Measurements from ENCODE around the gene KANK2. TPM values are rescaled to one million over a fixed set of nuclear protein-coding genes. Genes with fewer than 3 reads are reported as not detected.

KANK2 gene
- total and polyA plus RNA-seq, 2 of the 8 experiments (the other 6 are each of a cell fraction or from before 2014, with no cell fraction given) = 25.2 to 42.3 TPM

DNA sequence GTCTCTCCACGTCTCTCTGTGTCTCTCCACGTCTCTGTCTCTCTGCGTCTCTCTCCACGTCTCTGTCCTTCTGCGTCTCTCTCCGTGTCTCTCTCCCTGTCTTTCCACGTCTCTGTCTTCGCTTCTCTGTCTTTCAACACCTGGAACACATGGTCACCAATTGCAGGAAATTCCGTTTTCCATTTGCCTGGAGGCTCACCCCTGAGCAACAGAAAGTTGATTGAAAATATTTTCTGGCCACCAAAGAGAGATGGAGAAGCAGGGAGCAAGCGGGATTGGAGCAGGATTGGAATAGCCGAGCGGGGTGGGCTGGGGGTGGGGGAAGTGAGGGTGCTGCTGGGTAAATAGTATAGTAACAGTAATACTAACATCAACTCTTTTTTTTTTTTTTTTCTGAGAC lies 1.7 kb downstream of the KANK2 start:
- H3K9me3 ChIP-seq (ENCODE audit: insufficient read depth in 2 of 2, low read depth in 1 of 2, low read length in 1 of 2) = no peaks in the 10 kb centered on the region
- 0 out of 2 replicates have a peak, but pooled peaks have one; percentile 1 for TF ChIP-seq KDM1A (IDR thresholded peaks at IDR 0.05; ENCODE audit: borderline replicate concordance, low read length)
- TF ChIP-seq RBBP5 (IDR thresholded peaks at IDR 0.05; ENCODE audit: borderline replicate concordance, low read depth, low read length) = no peak
- no peak for TF ChIP-seq GABPA (IDR thresholded peaks at IDR 0.05; ENCODE audit: borderline replicate concordance, insufficient read depth, low read length)
- ChIA-PET POLR2A (ENCODE audit: partially characterized antibody) (interaction anchor here (0.6 to 2.1 kb wide), 3 partner anchors 9 to 37 kb away, joined by 4 to 5 read pairs (median 4); no protein-coding TSS in a partner anchor), CTCF (ENCODE audit: partially characterized antibody) (no interaction called here)
- H3K27me3 ChIP-seq (replicated peaks in 1 of 4; ENCODE audit: control insufficient read depth in 3 of 4, extremely low read depth in 1 of 4, insufficient read depth in 3 of 4, low read length in 3 of 4) = no peaks in the 10 kb centered on the region
- peak overlapping the region; percentile 82; the same call in 1 of the 2 replicates for H2AK5ac ChIP-seq (ENCODE audit: low read depth, low read length)
- no peaks in the 10 kb centered on the region for H4K20me1 ChIP-seq (replicated peaks in 1 of 2; ENCODE audit: control insufficient read depth in 1 of 2, insufficient read depth in 2 of 2, low read length in 2 of 2)
- DNase-seq (ENCODE audit: low read depth in 1 of 2, low spot score in 2 of 2) (no peak), FAIRE-seq (no peak)
- peaks cover 2 to 24% (median 10%) of the 10 kb centered on the region in 4 experiments; a peak in 6 of 8 replicates for H3K36me3 ChIP-seq (ENCODE audit: control insufficient read depth in 2 of 4, insufficient read depth in 4 of 4, low read length in 3 of 4)
- no peak overlapping the region for H3K56ac ChIP-seq (replicated peaks; ENCODE audit: insufficient read length, low read depth, low read length)
- no peak overlapping the region for H3K23ac ChIP-seq (ENCODE audit: insufficient read length)
- H3K4me1 ChIP-seq (replicated peaks in 1 of 4; ENCODE audit: control insufficient read depth in 3 of 4, insufficient read depth in 4 of 4, low read length in 3 of 4) = peaks cover 0 to 3% (median 2%) of the 10 kb centered on the region in 4 experiments; a peak in 4 of 7 replicates
- H3K4me2 ChIP-seq (ENCODE audit: insufficient read depth in 1 of 2, low read depth in 2 of 2, low read length in 2 of 2) = peak overlapping the region in 1 of 2 experiments; percentile 54; a peak in 2 of 4 replicates
- H3K18ac ChIP-seq (ENCODE audit: extremely low read depth, low read length) = no peak overlapping the region; the same call in 1 of the 2 replicates
- no peak overlapping the region for H3K14ac ChIP-seq (ENCODE audit: insufficient read length)
- H3K9ac ChIP-seq (replicated peaks in 1 of 4; ENCODE audit: extremely low read depth in 1 of 4, low read depth in 3 of 4, low read length in 3 of 4) = no peak overlapping the region
- H2BK20ac ChIP-seq (ENCODE audit: low read length) = peak overlapping the region; percentile 98; the same call in 1 of the 2 replicates
- no peaks in the 10 kb centered on the region; the same call in 1 of the 2 replicates for H3K79me1 ChIP-seq (ENCODE audit: low read depth, low read length)
- no peak overlapping the region for H3K27ac ChIP-seq (ENCODE audit: low read depth, low read length)
- H2BK5ac ChIP-seq (ENCODE audit: low read depth, low read length) = no peak overlapping the region
- no peak overlapping the region for H3K4me3 ChIP-seq (ENCODE audit: extremely low read depth in 1 of 4, insufficient read depth in 2 of 4, low read depth in 3 of 4, low read length in 4 of 4)
- no peaks in the 10 kb centered on the region for H3K79me2 ChIP-seq (ENCODE audit: control insufficient read depth in 1 of 2, insufficient read depth in 2 of 2, low read length in 2 of 2)
- peak overlapping the region; percentile 23; the same call in 1 of the 2 replicates for H2BK12ac ChIP-seq (ENCODE audit: low read depth, low read length)
- H3K4ac ChIP-seq (replicated peaks; ENCODE audit: insufficient read length, low read depth, low read length) = no peak overlapping the region
- H4K5ac ChIP-seq (ENCODE audit: insufficient read length, low read depth, low read length) = no peak overlapping the region
- H4K91ac ChIP-seq (replicated peaks; ENCODE audit: insufficient read length, low read length) = no peak overlapping the region
- WGBS, 2 experiments (ENCODE audit: extremely low coverage in 1 of 2, insufficient coverage in 1 of 2, insufficient read length in 1 of 2, insufficient replicate concordance in 2 of 2, low coverage in 1 of 2, low lambda C conversion rate in 2 of 2, missing lambda C conversion rate in 1 of 2) = 77% methylated on average over 12 of the region's 12 CpGs; no CpG with 5 or more reads in 1 of the 2 experiments
- peak overlapping the region; percentile 9; the same call in 1 of the 2 replicates for H4K8ac ChIP-seq (ENCODE audit: extremely low read depth, insufficient read depth, low read length)
- H2BK15ac ChIP-seq (ENCODE audit: low read length) = peak overlapping the region; percentile 92; the same call in 1 of the 2 replicates
- no peak overlapping the region for H2AFZ ChIP-seq (ENCODE audit: low read length)
- no peak overlapping the region for H2BK120ac ChIP-seq (replicated peaks; ENCODE audit: low read depth, low read length)
- H3K23me2 ChIP-seq (ENCODE audit: low read depth, low read length) = peaks cover 6% of the 10 kb centered on the region; the same call in 1 of the 2 replicates

Measured in H1 (cell line).